Islet of Langerhans (tissue), 1 donor: ENCODE data around the gene FMN2.

Experiments used
- FAIRE-seq: peaks from one replicate; lab custom pipeline; 2011; peaks lifted over from hg19 to GRCh38; lab: Jason Lieb, UNC

Gene FMN2

GRCh38 chr1:240099329-240099728 is 7.6 kb downstream of the FMN2 start:
- peak; percentile 47 for FAIRE-seq

- peak; percentile 78 for FAIRE-seq
Observed at GRCh38 chr1:240099748-240100147, 8.1 kb downstream of the FMN2 start.

- FAIRE-seq, result peak; percentile 45
Observed at GRCh38 chr1:240100371-240100934, 8.8 kb downstream of the FMN2 start.

GRCh38 chr1:240101306-240101705 is 9.6 kb downstream of the FMN2 start:
- no peak for FAIRE-seq

GRCh38 chr1:240101737-240102136 is 10.1 kb downstream of the FMN2 start:
- FAIRE-seq, result peak; percentile 9

GRCh38 chr1:240104672-240105071 is 13.0 kb downstream of the FMN2 start:
- FAIRE-seq, result no peak

GRCh38 chr1:240107058-240107684 is 15.5 kb downstream of the FMN2 start:
- peak; percentile 97 for FAIRE-seq

GRCh38 chr1:240109130-240109529 is 17.4 kb downstream of the FMN2 start:
- no peak for FAIRE-seq

GRCh38 chr1:240109920-240110636 is 18.4 kb downstream of the FMN2 start:
- FAIRE-seq, result no peak

GRCh38 chr1:240111558-240111957 is 19.9 kb downstream of the FMN2 start:
- FAIRE-seq, result no peak

GRCh38 chr1:240114222-240114621 is 22.5 kb downstream of the FMN2 start:
- FAIRE-seq, result peak; percentile 72

GRCh38 chr1:240115831-240116230 is 24.1 kb downstream of the FMN2 start:
- no peak for FAIRE-seq

- no peak for FAIRE-seq
Observed at GRCh38 chr1:240116831-240117769, 25.4 kb downstream of the FMN2 start.

- FAIRE-seq, result no peak
Observed at GRCh38 chr1:240117930-240118329, 26.2 kb downstream of the FMN2 start.

GRCh38 chr1:240122639-240123613 is 31.2 kb downstream of the FMN2 start:
- FAIRE-seq, result peak; percentile 92

GRCh38 chr1:240126821-240127220 is 35.1 kb downstream of the FMN2 start:
- FAIRE-seq, result no peak

- FAIRE-seq, result no peak
Observed at GRCh38 chr1:240128366-240128765, 36.7 kb downstream of the FMN2 start.

- no peak for FAIRE-seq
Observed at GRCh38 chr1:240134113-240134512, 42.4 kb downstream of the FMN2 start.

GRCh38 chr1:240134596-240134995 is 42.9 kb downstream of the FMN2 start:
- no peak for FAIRE-seq

GRCh38 chr1:240136402-240136801 is 44.7 kb downstream of the FMN2 start:
- no peak for FAIRE-seq

GRCh38 chr1:240138867-240139266 is 47.2 kb downstream of the FMN2 start:
- no peak for FAIRE-seq
